ENCODE results near the gene OR51M1. TPM values are rescaled to one million over a fixed set of nuclear protein-coding genes. Genes with fewer than 3 reads are reported as not detected.

The OR51M1 gene
- total RNA-seq, 2 experiments from 2014 or later = not detected

DNA sequence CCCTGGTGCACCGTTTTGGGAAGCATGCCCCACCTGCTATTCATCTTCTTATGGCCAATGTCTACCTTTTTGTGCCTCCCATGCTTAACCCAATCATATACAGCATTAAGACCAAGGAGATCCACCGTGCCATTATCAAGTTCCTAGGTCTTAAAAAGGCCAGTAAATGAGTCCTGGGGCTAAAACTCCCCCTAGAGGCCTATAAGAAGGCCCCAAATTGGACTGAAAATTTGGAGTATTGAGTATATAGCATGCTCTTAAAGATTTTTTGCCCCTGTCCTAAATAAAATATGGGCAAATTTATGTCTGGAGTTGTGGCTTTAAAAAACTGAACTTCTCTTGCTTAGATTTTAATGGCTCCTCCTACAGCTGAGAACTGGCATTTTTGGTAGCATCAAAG is 6.6 kb downstream of the OR51M1 start:
- POLR2A ChIA-PET = no interaction called here
- H3K9me3 ChIP-seq (ENCODE audit: control insufficient read depth in 1 of 2, insufficient read depth in 1 of 2, low read length in 2 of 2) = no peaks in the 10 kb centered on the region
- Mint-ChIP-seq H3K4me1 (ENCODE audit: low read depth) (no peaks in the 10 kb centered on the region), H3K27ac (no peak overlapping the region), H3K9me3 (no peaks in the 10 kb centered on the region), H3K27me3 (no peaks in the 10 kb centered on the region), H3K4me3 (no peak overlapping the region), H3K36me3 (ENCODE audit: low read depth) (no peaks in the 10 kb centered on the region)
- no peaks in the 10 kb centered on the region for H3K27me3 ChIP-seq (ENCODE audit: control insufficient read depth in 1 of 2, insufficient read depth in 2 of 2, low read length in 2 of 2)
- CTCF ChIA-PET = no interaction called here
- no peak for TF ChIP-seq CTCF (IDR thresholded peaks at IDR 0.05)
- H3K36me3 ChIP-seq (ENCODE audit: insufficient read depth, low read length) = no peaks in the 10 kb centered on the region
- ATAC-seq (ENCODE audit: poor library complexity) (no peak), DNase-seq (no peak)
- intact Hi-C loops (cut with DNase I, micrococcal nuclease) = no loop called here
- no peak overlapping the region for H3K4me3 ChIP-seq (ENCODE audit: low read length)
- no peak overlapping the region for H3K27ac ChIP-seq (ENCODE audit: low read depth in 1 of 2, low read length in 2 of 2)
- H3K4me1 ChIP-seq (ENCODE audit: insufficient read depth, low read length) = no peaks in the 10 kb centered on the region

DNA sequence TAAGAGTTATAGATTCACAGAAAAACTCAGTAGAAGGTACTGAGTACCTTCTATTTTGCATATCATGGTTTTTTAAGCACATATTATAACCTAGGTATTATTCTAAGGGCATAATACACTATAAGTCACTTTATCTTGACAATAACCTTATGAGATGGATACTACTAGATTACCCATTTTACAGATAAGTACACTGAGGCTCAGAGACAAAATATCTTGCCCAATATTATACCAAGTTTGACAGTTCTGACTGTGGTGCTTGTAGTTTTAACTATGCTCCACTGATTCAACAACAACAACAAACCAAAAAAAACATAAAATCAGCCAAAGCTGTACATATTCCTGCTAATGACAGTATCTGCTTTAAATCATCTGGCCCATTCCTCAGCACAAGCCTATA is 10.5 kb downstream of the OR51M1 start:
- Mint-ChIP-seq H3K4me3 (no peak overlapping the region), H3K36me3 (ENCODE audit: low read depth) (no peaks in the 10 kb centered on the region), H3K27ac (no peak overlapping the region), H3K9me3 (peaks cover 3% of the 10 kb centered on the region), H3K4me1 (ENCODE audit: low read depth) (no peaks in the 10 kb centered on the region), H3K27me3 (peaks cover 5% of the 10 kb centered on the region)
- H3K4me1 ChIP-seq (ENCODE audit: insufficient read depth, low read length) = no peaks in the 10 kb centered on the region
- H3K27ac ChIP-seq (ENCODE audit: low read depth in 1 of 2, low read length in 2 of 2) = no peak overlapping the region
- ATAC-seq (ENCODE audit: poor library complexity) = no peak
- H3K9me3 ChIP-seq (ENCODE audit: control insufficient read depth in 1 of 2, insufficient read depth in 1 of 2, low read length in 2 of 2) = no peaks in the 10 kb centered on the region
- POLR2A ChIA-PET = no interaction called here
- H3K4me3 ChIP-seq (ENCODE audit: low read length) = no peak overlapping the region
- no peak for DNase-seq
- CTCF ChIA-PET = no interaction called here
- no peaks in the 10 kb centered on the region for H3K36me3 ChIP-seq (ENCODE audit: insufficient read depth, low read length)
- intact Hi-C loops (cut with DNase I, micrococcal nuclease) = no loop called here
- no peaks in the 10 kb centered on the region for H3K27me3 ChIP-seq (ENCODE audit: control insufficient read depth in 1 of 2, insufficient read depth in 2 of 2, low read length in 2 of 2)
- no peak for TF ChIP-seq CTCF (IDR thresholded peaks at IDR 0.05)

DNA sequence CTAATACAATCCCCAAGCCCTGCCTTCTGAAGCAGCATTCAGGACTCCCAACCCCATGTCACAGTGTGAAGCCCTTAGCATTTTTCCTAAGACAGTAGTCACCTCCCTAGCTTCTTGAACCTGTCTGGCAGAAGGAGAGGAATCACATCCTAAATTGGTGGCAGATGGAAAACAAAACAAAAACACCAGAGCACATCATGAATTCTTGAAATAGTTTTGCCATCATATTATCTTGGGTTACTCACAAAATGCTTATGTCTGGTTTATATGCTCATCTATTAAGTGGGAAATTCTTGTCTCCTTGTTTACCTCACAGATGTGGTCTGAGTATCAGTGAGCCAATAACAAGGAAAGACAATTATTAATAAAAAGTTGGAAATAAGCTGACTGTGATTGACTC is 15.3 kb downstream of the OR51M1 start:
- Histone ChIP-seq H3K36me3 (ENCODE audit: insufficient read depth, low read length) (no peaks in the 10 kb centered on the region), H3K27ac (ENCODE audit: low read depth in 1 of 2, low read length in 2 of 2) (no peak overlapping the region), H3K27me3 (ENCODE audit: control insufficient read depth in 1 of 2, insufficient read depth in 2 of 2, low read length in 2 of 2) (peaks cover 0 to 4% of the 10 kb centered on the region in 2 experiments), H3K9me3 (ENCODE audit: control insufficient read depth in 1 of 2, insufficient read depth in 1 of 2, low read length in 2 of 2) (no peaks in the 10 kb centered on the region), H3K4me1 (ENCODE audit: insufficient read depth, low read length) (no peaks in the 10 kb centered on the region), H3K4me3 (ENCODE audit: low read length) (no peak overlapping the region)
- peaks cover 6% of the 10 kb centered on the region for H3K9me3 Mint-ChIP-seq
- H3K4me1 Mint-ChIP-seq (ENCODE audit: low read depth) = no peaks in the 10 kb centered on the region
- peaks cover 14% of the 10 kb centered on the region for H3K27me3 Mint-ChIP-seq
- H3K36me3 Mint-ChIP-seq (ENCODE audit: low read depth) = no peaks in the 10 kb centered on the region
- intact Hi-C loops (cut with DNase I, micrococcal nuclease) = no loop called here
- TF ChIP-seq CTCF (IDR thresholded peaks at IDR 0.05) = no peak
- no peak overlapping the region for H3K27ac Mint-ChIP-seq
- ATAC-seq (ENCODE audit: poor library complexity) (no peak), DNase-seq (no peak)
- ChIA-PET CTCF (no interaction called here), POLR2A (no interaction called here)
- no peak overlapping the region for H3K4me3 Mint-ChIP-seq

Measured in CD4-positive, alpha-beta T cell (primary cell).